OCI-LY1 (cell line): ENCODE measurements around the gene ACRBP.

ENCODE experiments used
- CTCF ChIP-seq: fragments of 200-600 bp; sonication (generic), shearing (Covaris generic); IDR thresholded peaks from 2 replicates; pipeline ENCODE4 v1.5.1; 2017; ENCODE audit warnings: mild to moderate bottlenecking, antibody characterized with exemption, low read length, moderate library complexity, mixed read lengths
- EZH2 ChIP-seq: fragments of 200-600 bp; sonication (generic), shearing (Covaris generic); IDR thresholded peaks from 2 replicates; pipeline ENCODE4 v1.8.0; 2017; ENCODE audit warnings: borderline replicate concordance, mixed run types, mild to moderate bottlenecking, antibody characterized with exemption, low read length, moderate library complexity, mixed read lengths

GRCh38 chr12:6614513-6615172, 32.6 kb downstream of the ACRBP start:
- TF ChIP-seq CTCF, result no peak
- no peak for TF ChIP-seq EZH2
